ENCODE data around the gene KRT6B. TPM values are rescaled to one million over a fixed set of nuclear protein-coding genes. Genes with fewer than 3 reads are reported as not detected.

The KRT6B gene
- total RNA-seq, 3 donors from 2014 or later (not counting 1 experiment from before 2014, with no cell fraction given) = not detected

DNA sequence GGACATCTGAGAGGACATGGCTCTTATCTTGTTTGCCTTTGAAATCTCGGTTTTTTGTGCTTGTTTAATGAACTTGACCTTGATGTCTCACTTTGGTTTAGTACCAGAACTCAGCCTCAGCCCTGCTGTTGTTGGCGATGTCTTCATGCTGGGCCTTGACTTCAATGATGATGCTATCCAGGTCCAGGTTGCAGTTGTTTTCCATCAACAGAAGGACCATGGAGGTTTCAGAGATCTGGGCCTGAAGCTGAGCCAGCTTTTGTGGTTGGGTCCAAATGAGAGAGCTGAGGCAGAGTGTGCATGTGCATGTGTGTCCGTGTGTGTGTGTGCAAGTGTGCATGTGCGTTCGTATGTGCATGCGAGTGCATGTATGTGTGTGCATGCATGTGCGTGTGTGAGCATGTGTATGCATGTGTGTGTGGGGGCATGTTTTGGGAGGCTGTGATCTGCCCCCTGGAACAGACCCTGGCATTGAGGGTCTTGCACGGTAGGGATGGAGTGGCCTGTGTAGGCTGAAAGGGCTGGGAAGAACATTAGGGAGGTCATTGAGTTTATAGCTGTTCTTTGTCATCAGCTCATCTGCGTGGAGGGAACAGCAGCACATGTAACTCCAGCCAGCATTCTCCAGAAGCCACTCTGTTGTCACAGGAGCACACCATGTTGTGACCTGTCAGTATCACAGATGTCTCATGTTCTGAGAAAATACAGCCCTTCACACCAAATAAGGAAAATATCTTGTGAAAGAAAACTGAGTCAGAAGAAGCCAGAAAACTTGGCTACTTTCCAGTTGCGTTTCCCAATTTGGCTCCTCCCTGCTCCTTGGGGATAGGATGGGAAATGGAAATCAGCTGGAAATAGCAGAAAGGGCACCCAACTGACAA lies 35.8 kb downstream of the KRT6B start:
- TF ChIP-seq, protein P1, sequence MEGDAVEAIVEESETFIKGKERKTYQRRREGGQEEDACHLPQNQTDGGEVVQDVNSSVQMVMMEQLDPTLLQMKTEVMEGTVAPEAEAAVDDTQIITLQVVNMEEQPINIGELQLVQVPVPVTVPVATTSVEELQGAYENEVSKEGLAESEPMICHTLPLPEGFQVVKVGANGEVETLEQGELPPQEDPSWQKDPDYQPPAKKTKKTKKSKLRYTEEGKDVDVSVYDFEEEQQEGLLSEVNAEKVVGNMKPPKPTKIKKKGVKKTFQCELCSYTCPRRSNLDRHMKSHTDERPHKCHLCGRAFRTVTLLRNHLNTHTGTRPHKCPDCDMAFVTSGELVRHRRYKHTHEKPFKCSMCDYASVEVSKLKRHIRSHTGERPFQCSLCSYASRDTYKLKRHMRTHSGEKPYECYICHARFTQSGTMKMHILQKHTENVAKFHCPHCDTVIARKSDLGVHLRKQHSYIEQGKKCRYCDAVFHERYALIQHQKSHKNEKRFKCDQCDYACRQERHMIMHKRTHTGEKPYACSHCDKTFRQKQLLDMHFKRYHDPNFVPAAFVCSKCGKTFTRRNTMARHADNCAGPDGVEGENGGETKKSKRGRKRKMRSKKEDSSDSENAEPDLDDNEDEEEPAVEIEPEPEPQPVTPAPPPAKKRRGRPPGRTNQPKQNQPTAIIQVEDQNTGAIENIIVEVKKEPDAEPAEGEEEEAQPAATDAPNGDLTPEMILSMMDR (IDR thresholded peaks at IDR 0.05) = no peak
- peaks cover 8 to 25% of the 10 kb centered on the region in 2 donors for H3K27me3 Mint-ChIP-seq (ENCODE audit: low read depth in 2 of 2)
- Histone ChIP-seq H3K4me1 (ENCODE audit: control insufficient read depth, insufficient read depth, low read length) (no peaks in the 10 kb centered on the region), H3K27ac (ENCODE audit: low read length) (no peak overlapping the region), H3K4me3 (ENCODE audit: low read length) (no peak overlapping the region), H3K36me3 (ENCODE audit: control insufficient read depth, insufficient read depth, low read length) (no peaks in the 10 kb centered on the region), H3K27me3 (ENCODE audit: control insufficient read depth, insufficient read depth, low read length) (no peaks in the 10 kb centered on the region), H3K9me3 (ENCODE audit: control insufficient read depth, insufficient read depth, low read length) (no peaks in the 10 kb centered on the region)
- intact Hi-C loops (cut with micrococcal nuclease) = no loop called here
- H3K27ac Mint-ChIP-seq = no peak overlapping the region
- DNase-seq = no peak
- ATAC-seq = no peak
- no peak overlapping the region for H3K4me3 Mint-ChIP-seq
- H3K9me3 Mint-ChIP-seq = no peaks in the 10 kb centered on the region
- H3K4me1 Mint-ChIP-seq = peaks cover 10 to 12% of the 10 kb centered on the region in 2 donors
- 85% methylated on average over 10 of the region's 10 CpGs for WGBS (ENCODE audit: insufficient coverage)
- no peaks in the 10 kb centered on the region for H3K36me3 Mint-ChIP-seq

DNA sequence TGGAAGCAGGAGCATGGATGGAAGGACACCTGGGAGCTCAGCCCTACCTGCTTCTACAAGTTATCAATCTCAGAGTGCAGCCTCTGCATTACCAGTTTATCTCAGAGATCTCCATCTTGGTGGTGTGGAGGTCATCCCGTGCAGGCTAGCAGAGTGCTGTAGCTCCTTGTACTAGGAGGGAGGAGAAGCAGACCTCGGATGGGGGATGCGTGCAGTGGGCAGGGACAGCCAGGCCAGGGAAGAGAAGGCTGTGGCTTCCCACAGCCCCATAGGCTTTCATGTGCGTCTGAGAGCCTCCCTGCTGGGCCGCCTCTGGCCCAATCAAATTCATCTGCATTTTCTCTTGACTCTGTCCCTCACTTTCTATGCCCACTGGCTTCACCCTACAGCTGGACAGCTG lies 37.0 kb downstream of the KRT6B start:
- DNase-seq (no peak), ATAC-seq (no peak)
- TF ChIP-seq, protein P1 (IDR thresholded peaks at IDR 0.05) = no peak
- Histone ChIP-seq H3K4me1 (ENCODE audit: control insufficient read depth, insufficient read depth, low read length) (no peaks in the 10 kb centered on the region), H3K36me3 (ENCODE audit: control insufficient read depth, insufficient read depth, low read length) (no peaks in the 10 kb centered on the region), H3K27ac (ENCODE audit: low read length) (no peak overlapping the region), H3K4me3 (ENCODE audit: low read length) (no peak overlapping the region), H3K27me3 (ENCODE audit: control insufficient read depth, insufficient read depth, low read length) (no peaks in the 10 kb centered on the region), H3K9me3 (ENCODE audit: control insufficient read depth, insufficient read depth, low read length) (no peaks in the 10 kb centered on the region)
- WGBS (ENCODE audit: insufficient coverage) = 84% methylated on average over 5 of the region's 5 CpGs
- Mint-ChIP-seq H3K4me3 (no peak overlapping the region), H3K27ac (no peak overlapping the region), H3K4me1 (peaks cover 6% of the 10 kb centered on the region in 2 donors), H3K9me3 (no peaks in the 10 kb centered on the region), H3K27me3 (ENCODE audit: low read depth in 2 of 2) (peaks cover 8 to 23% of the 10 kb centered on the region in 2 donors), H3K36me3 (no peaks in the 10 kb centered on the region)
- intact Hi-C loops (cut with micrococcal nuclease) = no loop called here

DNA sequence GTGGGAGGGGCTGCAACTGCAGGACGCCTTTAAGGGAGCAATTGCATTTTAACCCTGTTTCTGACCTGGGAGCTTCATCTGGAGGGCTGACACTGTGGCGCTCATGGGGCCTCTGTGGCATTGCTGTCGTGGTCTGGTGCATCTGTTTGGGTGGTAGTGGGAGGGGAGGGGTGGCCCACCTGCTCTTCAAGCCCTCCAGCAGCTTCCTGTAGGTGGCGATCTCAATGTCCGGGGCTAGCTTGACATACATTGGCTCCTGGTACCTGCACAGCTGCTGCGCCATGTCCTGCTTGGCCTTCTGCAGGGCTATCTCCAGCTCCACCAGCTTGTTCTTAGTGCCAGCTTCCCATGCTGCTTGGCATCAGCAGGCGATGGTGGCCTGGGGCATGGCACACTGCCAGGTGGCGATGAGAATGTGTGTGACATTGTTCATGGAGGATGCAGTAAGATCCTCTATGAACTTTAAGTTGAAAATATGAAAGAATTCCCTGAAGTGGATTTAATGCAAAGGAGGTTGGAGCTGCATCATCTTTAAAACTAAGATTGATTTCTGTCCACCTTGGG lies 38.1 kb downstream of the KRT6B start:
- ATAC-seq (no peak), DNase-seq (no peak)
- intact Hi-C loops (cut with micrococcal nuclease) = no loop called here
- H3K27me3 Mint-ChIP-seq (ENCODE audit: low read depth in 2 of 2) = peaks cover 8 to 17% of the 10 kb centered on the region in 2 donors
- Histone ChIP-seq H3K4me3 (ENCODE audit: low read length) (no peak overlapping the region), H3K4me1 (ENCODE audit: control insufficient read depth, insufficient read depth, low read length) (no peaks in the 10 kb centered on the region), H3K36me3 (ENCODE audit: control insufficient read depth, insufficient read depth, low read length) (no peaks in the 10 kb centered on the region), H3K27ac (ENCODE audit: low read length) (no peak overlapping the region), H3K27me3 (ENCODE audit: control insufficient read depth, insufficient read depth, low read length) (no peaks in the 10 kb centered on the region), H3K9me3 (ENCODE audit: control insufficient read depth, insufficient read depth, low read length) (no peaks in the 10 kb centered on the region)
- H3K4me3 Mint-ChIP-seq = no peak overlapping the region
- 66% methylated on average over 8 of the region's 8 CpGs for WGBS (ENCODE audit: insufficient coverage)
- TF ChIP-seq, protein P1 (IDR thresholded peaks at IDR 0.05) = no peak
- no peak overlapping the region for H3K27ac Mint-ChIP-seq
- H3K4me1 Mint-ChIP-seq = no peaks in the 10 kb centered on the region
- H3K9me3 Mint-ChIP-seq = no peaks in the 10 kb centered on the region
- H3K36me3 Mint-ChIP-seq = no peaks in the 10 kb centered on the region
